CD4-positive, alpha-beta T cell treated with Interleukin-4 for 4 hours (primary cell): Measurements from ENCODE around the gene ZFYVE27.

Experiments
- DNase-seq: peaks from one replicate; pipeline ENCODE4 v3.0.0-alpha.2; 2020

ZFYVE27 gene

DNA sequence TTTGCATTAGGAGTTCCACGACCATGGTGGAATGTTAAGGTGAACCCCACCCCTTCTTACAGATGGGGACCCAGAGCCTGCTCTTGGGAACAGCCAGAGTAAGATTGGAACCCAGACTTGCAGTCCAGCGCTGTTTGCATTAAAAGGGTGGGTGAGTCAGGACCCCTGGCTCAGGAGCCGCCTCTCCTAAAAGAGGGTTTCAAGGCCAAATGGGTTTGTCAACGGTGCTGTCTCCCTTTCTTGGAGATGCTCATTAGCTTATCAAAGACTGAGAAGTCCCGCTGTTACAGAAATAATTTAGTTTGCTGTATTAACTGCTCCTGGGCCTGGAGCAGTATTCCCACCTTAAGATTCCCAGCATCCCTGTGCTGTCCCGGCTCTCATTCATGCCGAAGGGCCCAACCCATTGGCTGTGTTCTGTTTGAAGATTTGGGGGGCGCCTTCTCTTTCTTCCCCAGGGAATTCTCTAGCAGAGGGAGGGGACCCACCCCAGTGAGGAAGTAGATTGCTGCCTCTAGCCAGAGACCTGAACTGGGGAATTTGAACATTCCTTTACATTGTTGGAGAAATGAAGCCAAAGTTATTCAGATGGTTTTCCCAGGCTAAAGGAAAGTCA, 21.6 kb upstream of the ZFYVE27 start:
- DNase-seq = no peak

DNA sequence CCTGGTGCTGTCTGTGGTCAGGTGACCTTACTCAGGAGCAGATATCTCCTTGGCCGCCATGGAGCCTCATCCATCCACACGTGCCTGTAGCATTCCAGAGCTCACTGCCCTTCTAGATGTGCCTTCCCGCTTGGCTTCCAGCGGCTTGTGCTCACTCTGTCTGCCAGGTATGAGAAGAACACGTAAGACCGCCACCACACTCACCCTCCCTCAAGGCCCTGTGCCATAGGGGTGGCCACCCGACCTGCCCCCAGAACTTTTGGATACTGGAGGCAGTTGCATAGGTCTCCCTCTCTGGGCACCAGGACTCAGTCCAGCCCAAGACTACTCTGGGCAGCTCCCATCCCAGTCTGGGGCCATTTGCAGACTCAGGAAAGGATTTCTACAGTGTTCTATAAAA, 19.3 kb upstream of the ZFYVE27 start:
- no peak for DNase-seq

GRCh38 chr10:97718178-97718577, 18.8 kb upstream of the ZFYVE27 start:
- DNase-seq = no peak

DNA sequence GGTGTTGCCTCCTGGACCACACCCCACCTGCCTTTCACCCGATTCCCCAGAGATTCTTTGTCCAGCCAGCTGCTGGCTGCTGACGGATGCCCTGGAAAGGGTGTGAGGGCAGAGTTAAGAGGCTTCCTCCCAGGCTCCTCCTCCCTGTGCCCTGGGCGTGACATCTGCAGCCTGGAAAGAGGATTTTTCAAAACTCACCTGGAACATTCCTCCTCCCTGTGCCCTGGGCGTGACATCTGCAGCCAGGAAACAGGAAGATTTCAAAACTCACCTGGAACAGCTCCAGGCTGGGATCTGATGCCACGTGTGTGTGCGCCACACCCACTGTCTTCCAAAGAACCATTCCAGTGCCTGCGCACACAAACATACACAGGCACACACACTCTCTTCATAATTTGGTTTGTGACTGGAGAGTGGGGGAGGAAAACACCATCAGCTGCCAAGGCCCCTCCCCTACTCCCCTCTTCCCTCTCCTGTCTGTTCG, 18.2 kb upstream of the ZFYVE27 start:
- DNase-seq = no peak

DNA sequence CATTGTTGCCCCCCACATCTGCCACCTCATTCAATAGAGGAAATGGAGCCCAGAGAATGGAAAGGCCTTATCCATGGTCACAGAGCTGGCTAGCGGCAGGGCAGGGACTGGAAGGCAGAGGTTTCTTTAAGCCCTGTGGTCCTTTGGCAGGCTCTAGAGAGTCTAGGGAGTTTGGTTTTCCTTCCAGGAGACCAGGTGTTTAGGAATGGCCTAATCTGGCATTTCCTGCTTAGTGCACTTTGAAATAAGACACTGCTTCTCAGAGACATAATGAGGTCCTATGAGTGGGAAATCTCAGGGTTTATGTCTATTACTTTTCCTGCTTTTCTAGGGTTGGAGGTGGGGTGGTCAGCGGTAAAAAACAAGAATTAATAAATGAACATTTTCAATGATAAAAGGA, 17.3 kb upstream of the ZFYVE27 start:
- DNase-seq = no peak

DNA sequence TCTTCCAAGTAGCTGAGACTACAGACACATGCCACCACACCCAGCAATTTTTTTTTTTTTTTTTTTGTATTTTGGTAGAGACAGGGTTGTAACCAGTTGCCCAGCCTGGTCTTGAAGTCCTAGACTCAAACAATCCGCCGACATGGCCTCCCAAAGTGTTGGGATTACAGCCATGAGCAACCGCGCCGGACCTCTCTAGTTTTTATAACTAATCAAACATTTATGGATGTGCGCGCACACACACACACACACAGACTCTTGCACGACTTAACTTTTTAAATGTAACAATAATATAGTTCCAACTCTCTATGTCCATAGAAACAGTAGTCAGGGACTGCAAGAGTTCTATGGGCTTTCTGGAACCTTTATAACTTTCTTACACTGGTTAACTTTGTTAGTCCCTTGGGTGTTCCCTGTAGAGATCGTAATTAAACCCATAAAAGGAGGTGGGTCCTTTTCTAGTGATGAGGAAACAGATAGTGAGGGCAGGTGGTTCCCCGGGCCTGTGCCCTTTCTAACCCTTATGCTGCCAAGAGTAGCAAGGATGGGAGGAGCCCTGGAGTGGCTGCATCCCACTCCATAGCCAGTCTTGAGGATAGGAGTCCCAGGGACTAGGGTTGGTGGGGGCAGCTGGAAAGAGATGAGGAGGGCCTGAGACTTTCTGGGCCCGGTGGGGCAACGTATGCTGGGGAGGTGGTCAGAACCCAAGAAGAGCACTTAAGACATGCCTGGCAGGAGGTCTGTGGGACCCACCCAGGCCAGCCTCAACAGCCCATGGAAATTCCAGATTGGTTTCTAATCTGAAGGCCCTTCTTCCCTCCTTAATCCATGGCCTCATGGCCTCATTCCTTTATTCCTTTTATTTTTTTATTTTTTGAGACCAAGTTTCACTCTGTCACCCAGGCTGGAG, 14.8 kb upstream of the ZFYVE27 start:
- no peak for DNase-seq

DNA sequence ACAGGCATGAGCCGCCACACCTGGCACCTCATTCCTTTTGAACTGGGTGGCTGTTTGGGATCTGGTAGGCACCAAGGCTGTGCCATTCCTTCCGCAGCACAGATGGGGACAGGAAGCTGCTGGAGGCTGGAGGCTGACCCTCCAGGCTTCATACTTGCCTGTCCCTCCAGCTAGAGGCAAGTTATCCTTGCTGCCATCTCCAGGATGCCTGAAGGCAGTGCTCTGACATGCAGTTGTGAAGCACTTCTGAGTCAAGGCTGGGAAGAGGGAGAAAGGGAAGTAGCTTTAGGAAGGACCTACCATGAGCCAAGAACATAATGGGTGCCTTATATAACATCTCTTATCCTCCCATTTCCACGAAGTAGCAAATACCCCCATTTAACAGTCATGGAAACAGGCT, 13.9 kb upstream of the ZFYVE27 start:
- DNase-seq = no peak

DNA sequence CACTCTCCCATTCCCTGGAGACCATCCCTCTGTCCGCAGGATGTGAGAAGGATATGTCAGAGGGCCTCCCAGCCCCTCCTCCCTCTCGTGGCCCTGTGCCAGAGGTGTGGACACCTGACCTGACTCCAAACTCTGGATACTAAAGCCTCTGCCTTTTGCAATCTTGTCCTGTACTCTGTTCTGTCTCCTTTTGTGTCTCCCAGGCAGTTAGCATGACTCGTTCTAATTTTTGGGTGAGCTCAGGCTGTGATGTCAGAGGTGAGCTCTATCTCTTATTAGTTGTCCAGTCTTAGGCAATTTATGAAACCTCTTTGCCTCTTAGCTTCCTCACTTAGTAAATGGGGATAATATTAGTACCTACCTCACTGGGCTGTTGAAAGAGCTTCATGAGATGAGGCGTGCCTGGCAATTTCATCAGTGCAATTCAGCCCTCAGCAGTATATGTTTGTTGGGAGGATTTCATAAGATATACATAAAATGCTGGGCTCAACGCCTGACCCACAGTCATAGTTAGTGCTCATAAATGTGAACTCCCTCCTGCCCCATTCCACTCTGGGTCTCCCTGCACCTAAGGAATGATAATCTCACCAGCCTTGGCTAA, 12.5 kb upstream of the ZFYVE27 start:
- DNase-seq = no peak

DNA sequence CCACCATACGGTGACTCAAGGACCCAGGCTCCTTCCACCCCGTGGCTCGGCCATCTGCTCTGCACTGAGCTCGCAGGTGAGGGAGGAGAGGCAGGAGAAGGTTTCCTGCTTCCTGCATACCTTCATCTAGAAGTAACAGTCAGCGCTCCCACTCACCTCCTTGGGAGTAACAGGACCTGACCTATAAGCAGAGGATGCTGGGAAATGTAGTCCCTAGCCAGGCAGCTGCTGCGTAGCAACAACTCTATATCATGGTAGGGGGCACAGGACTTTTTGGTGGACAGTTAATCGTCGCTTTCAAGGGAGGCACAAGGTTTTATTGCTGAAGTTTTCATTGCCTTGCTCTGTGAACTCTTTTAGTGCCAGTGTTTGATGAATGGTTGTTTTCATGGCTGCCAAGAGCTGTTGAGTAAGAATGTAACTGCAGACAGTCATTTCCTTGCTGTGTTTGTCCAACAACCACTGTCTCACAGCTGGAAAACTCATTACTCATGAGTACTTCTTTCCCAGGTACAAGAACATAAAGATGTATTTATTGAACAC, 10.2 kb upstream of the ZFYVE27 start:
- DNase-seq = no peak

DNA sequence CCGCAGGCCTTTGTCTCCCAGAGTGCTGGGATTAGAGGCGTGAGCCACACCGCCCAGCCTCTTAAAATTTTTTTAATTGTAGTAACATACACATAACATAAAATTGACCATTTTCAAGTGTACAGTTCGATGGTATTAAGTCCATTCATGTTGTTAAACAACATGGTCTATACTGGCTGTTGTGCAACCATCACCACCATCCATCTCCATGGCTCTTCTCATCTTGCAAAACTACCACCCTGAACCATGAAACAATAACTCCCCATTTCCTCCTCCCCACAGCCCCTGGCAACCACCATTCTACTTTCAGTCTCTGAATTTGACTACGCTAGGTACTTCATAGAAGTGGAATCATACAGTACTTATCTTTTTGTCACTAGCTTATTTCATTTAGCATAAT, 7.9 kb upstream of the ZFYVE27 start:
- DNase-seq = no peak

DNA sequence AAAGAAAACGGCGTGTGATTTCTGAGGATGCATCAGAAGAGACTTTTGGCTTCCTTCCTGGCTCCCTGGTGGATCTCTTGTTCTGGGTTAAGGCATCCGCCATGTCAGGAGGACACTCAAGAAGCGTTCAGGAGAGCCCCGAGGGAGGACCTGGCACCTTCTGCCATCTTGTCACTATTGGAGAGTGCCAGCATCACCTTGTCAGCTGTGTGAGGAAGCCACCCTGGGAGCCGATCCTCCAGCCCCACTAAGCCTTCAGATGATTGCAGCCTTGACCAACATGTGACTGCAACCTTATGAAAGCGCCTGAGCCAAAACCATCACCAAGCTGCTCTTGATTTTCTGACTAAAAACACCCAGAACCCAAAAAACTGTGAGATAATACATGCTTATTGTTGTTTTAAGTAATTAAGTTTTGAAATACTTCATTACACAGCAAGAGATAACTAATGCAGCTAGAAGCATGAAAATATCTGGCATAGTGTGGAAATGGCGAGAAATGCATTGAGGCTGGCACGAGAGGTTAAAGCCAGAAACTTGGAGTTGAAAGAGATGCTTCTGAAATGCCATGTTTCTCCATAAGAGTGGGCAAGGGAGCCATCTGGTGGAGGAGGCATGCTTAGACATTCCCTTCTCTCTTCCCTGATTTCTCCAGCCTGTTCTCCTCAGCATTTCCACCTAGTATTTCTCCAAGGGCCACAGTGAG, 5.4 kb upstream of the ZFYVE27 start:
- peak; percentile 56 for DNase-seq

- no peak for DNase-seq
Observed at GRCh38 chr10:97732052-97732359, 4.9 kb upstream of the ZFYVE27 start.

- DNase-seq = no peak
Observed at GRCh38 chr10:97733256-97733655, 3.7 kb upstream of the ZFYVE27 start.

GRCh38 chr10:97734021-97734420, 2.9 kb upstream of the ZFYVE27 start:
- DNase-seq = no peak

- DNase-seq = no peak
Observed at GRCh38 chr10:97736403-97736901, 476 bp upstream of the ZFYVE27 start.

GRCh38 chr10:97737770-97738265, 890 bp downstream of the ZFYVE27 start:
- no peak for DNase-seq

DNA sequence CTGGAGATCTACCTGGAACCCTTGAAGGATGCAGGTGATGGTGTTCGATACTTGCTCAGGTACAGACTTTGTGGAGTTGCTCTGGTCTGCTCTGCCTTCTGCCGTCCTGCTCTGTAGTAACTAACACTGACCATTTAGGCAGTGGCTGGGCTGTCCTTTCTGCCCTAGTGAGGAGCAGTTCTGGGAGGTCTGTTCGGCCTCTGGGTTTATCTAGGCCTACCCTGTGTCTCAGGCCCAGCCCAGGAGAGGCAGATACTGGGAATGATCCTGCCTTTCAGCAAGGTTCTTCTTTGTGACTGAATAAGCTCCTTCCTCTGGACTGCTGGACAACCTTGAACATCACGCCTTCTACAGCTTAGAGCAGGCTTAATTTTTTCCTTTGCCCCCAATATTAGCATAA, 1.7 kb downstream of the ZFYVE27 start:
- DNase-seq = no peak

DNA sequence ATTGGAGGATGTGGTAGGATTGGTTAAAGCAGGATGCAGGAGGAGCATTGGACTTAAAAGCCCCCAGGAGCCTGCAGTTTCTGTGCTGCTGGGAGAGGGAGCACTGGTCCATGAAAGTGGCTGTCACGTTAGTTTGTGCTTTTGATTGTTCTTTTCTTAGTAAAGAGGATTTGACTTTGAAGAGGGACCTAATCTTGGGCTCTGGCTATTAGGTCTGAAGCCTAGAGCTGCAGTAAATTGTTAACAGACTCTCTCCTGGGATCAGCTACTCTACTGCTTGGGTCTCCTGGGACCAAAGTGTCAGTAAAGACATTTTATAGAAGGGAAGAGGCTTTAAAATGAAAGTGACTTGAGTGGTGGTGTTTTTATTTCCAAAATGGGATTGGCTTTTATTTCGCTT, 3.7 kb downstream of the ZFYVE27 start:
- no peak for DNase-seq

DNA sequence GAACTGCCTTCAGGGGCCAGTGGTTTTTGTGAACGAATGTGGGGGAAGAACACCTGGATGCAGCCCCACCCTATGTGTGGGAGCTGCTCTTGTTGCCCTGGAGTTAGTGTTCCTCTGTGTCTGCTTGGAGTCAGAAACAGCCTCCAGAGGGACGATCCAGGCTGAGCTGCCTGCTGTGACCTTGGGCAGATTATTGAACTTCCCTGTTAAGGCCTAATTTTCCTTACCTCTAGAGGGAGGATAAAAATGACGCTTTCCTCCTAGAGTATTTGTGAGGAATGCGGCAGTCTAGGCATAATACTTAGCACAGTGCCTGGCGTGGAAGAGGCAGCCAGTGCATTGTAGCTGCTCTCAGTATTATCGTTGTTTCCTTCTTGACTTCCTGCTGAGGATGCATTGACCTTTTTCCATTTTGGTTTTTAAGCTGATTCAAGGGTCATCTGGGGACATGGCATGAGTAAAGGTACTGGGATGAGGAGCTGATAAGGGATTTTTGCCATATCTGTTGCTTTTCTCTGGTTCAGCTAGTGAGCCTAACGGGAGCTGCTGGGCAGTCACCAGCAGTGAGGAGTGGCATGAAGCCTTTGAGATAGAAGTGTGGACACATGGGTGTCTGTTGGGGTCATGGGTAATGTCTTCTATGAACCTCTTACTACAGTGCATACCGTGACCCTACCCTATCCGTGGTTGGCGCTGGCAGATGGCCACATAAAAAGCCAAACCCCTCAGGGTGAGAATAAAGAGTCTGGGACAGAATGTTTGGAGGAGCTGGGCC, 6.4 kb downstream of the ZFYVE27 start:
- no peak for DNase-seq

DNA sequence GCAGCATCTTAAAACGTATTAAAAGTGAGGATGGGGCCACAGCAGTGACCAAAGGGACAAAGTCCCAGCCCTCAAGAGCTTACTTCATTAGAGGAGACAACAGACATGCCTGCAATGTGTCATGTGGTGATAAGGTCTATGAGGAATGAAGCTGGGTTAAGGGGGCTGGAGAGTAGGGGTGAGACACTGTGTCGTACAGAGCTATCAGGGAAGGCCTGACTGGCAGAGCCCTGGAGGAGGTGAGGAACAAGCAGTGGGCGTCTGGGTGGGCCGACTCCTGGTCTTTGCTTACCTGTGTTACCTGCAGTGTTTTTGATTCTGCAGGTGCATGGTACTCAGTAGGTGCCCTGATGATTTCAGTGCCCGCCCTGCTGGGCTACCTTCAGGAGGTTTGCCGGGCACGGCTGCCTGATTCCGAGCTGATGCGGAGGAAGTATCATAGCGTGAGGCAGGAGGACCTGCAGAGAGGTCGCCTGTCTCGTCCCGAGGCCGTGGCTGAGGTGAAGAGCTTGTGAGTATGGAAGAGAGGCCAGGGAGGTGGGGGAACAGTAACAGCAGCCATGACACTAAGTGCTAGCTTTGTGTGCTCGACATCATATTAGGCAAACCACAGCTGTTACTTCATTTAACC, 7.6 kb downstream of the ZFYVE27 start:
- DNase-seq = no peak

DNA sequence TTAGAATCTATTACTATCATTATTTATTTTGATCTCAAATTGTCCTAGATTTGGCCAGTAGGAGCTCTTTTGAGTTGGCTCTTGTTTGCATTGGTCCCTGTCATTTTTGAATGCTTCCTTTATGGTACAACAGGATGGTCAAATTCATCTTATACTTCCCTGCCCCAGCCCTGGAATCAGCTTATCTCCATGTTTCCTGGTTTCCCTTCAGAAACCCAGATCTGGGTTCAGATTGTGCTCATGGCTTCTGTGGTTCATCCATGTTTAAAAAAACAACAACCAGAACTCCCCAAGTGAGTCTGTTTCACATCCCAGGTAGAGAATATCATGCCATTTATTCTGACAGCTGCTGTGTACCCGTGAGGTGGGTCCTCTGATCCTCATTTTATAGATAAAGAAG, 10.6 kb downstream of the ZFYVE27 start:
- DNase-seq = no peak

GRCh38 chr10:97748116-97748515, 11.2 kb downstream of the ZFYVE27 start:
- no peak for DNase-seq
